Measurements from ENCODE around the gene CHCHD6. TPM values are rescaled to one million over a fixed set of nuclear protein-coding genes. Genes with fewer than 3 reads are reported as not detected.

Gene CHCHD6
- total RNA-seq, 4 donors from 2014 or later = 6.4 to 14.2 (median 10.3) TPM; not detected in 1

DNA sequence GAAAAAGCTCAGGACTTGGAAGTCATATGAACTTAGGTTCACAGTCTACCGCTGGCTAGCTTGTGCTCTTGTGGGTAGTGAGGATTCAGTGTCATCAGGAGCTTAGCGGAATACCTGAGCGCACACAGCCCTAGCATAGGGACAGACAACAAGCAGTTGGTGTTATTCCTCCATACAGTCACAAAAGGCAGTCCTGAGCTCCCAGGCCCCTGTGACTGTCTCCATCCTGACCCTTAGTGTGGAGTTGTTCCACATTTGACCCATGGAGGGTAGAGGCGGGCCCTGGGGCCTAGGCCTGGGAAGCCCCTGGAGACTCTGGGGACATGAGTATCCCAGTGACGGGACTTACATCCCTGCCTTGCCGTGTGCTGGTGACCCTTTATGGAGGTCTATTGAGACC lies 147.3 kb downstream of the CHCHD6 start:
- no peaks in the 10 kb centered on the region for H3K4me1 ChIP-seq
- intact Hi-C loops (cut with DNase I; ENCODE audit: low total_unique reads) = no loop called here
- no peak for DNase-seq
- no peaks in the 10 kb centered on the region for H3K27me3 ChIP-seq
- no peak overlapping the region for H3K4me3 ChIP-seq
- TF ChIP-seq, protein P1, sequence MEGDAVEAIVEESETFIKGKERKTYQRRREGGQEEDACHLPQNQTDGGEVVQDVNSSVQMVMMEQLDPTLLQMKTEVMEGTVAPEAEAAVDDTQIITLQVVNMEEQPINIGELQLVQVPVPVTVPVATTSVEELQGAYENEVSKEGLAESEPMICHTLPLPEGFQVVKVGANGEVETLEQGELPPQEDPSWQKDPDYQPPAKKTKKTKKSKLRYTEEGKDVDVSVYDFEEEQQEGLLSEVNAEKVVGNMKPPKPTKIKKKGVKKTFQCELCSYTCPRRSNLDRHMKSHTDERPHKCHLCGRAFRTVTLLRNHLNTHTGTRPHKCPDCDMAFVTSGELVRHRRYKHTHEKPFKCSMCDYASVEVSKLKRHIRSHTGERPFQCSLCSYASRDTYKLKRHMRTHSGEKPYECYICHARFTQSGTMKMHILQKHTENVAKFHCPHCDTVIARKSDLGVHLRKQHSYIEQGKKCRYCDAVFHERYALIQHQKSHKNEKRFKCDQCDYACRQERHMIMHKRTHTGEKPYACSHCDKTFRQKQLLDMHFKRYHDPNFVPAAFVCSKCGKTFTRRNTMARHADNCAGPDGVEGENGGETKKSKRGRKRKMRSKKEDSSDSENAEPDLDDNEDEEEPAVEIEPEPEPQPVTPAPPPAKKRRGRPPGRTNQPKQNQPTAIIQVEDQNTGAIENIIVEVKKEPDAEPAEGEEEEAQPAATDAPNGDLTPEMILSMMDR (IDR thresholded peaks at IDR 0.05) = no peak
- TF ChIP-seq POLR2A (IDR thresholded peaks at IDR 0.05) = no peak
- no peaks in the 10 kb centered on the region for H3K36me3 ChIP-seq
- no peaks in the 10 kb centered on the region for H3K9me3 ChIP-seq
- no peak overlapping the region for H3K27ac ChIP-seq

DNA sequence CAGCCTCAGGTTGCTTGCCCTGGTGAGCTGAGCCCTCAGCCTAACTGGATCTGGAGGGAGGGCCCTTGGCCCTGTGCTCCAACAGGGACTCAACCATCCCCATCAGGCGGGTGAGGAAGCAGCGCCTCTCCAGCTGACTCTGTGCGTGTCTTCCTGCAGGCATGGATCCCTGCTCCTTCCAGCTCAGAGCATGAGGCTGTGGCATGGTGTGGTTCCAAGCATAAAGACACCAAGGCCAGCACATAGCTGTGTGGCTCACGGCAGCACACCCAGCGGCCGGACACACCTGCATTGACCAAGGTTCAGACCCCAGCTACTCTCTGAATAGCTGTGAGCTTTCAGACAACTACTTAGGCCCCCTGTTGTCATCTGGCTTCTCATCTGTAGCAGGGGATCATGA lies 147.9 kb downstream of the CHCHD6 start:
- no peak for DNase-seq
- H3K4me3 ChIP-seq = no peak overlapping the region
- no peaks in the 10 kb centered on the region for H3K9me3 ChIP-seq
- H3K36me3 ChIP-seq = no peaks in the 10 kb centered on the region
- H3K27me3 ChIP-seq = no peaks in the 10 kb centered on the region
- no peak overlapping the region for H3K27ac ChIP-seq
- no peaks in the 10 kb centered on the region for H3K4me1 ChIP-seq
- TF ChIP-seq, protein P1 (IDR thresholded peaks at IDR 0.05) = no peak
- no peak for TF ChIP-seq POLR2A (IDR thresholded peaks at IDR 0.05)
- intact Hi-C loops (cut with DNase I; ENCODE audit: low total_unique reads) = no loop called here

DNA sequence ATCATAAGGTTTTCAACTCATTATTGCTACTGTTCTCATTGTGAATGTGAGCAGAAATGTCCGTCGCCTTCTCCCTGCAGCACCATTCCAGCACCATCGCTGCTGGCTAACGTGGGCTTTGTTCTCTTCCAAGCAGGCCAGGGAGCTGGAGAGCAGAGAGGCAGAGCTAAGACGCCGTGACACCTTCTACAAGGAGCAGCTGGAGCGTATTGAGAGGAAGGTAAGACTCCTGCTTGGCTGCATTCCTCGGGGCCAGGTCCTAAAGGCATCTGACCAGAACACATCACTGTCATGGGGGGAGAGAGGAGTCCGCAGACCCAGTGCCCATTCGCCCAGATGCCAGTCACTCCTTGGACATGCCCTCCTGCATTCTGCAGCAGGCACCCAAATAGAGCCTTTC lies 148.5 kb downstream of the CHCHD6 start:
- Histone ChIP-seq H3K27me3 (no peaks in the 10 kb centered on the region), H3K9me3 (no peaks in the 10 kb centered on the region), H3K4me3 (no peak overlapping the region), H3K4me1 (no peaks in the 10 kb centered on the region), H3K36me3 (no peaks in the 10 kb centered on the region), H3K27ac (no peak overlapping the region)
- intact Hi-C loops (cut with DNase I; ENCODE audit: low total_unique reads) = no loop called here
- no peak for TF ChIP-seq POLR2A (IDR thresholded peaks at IDR 0.05)
- TF ChIP-seq, protein P1 (IDR thresholded peaks at IDR 0.05) = no peak
- no peak for DNase-seq

DNA sequence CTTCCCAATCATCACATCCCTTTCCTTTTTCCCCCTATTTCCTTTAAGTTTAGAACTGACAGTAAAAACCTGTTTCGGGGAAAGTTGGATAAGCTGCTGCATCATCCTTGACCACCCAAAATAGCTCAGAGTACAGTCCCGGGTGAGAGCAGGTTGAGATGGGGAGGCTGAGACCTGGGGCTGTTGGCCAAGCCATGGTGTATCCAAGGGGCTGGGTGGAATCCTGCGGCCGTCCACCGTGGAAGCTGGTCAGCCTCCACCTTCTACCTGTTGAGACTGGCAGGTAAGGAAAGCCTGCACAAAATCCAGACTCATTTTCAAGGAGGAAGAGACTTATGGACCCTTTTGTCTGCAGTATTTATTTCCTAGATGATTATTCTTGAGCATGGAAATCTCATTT lies 150.6 kb downstream of the CHCHD6 start:
- intact Hi-C loops (cut with DNase I; ENCODE audit: low total_unique reads) = no loop called here
- H3K4me3 ChIP-seq = no peak overlapping the region

DNA sequence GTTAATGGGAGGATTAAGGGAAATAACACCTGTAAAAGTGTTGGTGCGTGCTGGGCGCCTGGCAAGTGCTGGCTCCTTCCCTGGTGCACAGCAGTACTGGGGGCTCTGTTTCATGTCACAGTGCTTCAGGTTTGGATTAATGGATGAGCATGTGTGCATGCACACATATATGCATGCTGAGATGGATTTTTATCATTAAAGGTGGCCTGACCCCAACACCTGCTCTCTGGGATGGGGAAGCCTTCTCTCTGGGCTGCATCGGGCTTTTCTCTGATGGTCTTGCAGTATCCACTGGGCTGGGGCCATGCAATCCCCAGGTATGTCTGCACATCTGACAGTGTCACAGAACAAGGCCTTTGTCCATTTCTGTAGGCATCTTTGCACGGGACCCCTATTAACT lies 151.3 kb downstream of the CHCHD6 start:
- Histone ChIP-seq H3K36me3 (no peaks in the 10 kb centered on the region), H3K27me3 (no peaks in the 10 kb centered on the region), H3K4me1 (no peaks in the 10 kb centered on the region), H3K4me3 (no peak overlapping the region), H3K27ac (no peak overlapping the region), H3K9me3 (no peaks in the 10 kb centered on the region)
- DNase-seq = no peak
- intact Hi-C loops (cut with DNase I; ENCODE audit: low total_unique reads) = no loop called here
- TF ChIP-seq, protein P1 (IDR thresholded peaks at IDR 0.05) = no peak
- no peak for TF ChIP-seq POLR2A (IDR thresholded peaks at IDR 0.05)

More for the DNA sequence above, 150.6 kb downstream of the CHCHD6 start:
- no peaks in the 10 kb centered on the region for H3K4me1 ChIP-seq
- no peaks in the 10 kb centered on the region for H3K27me3 ChIP-seq
- H3K36me3 ChIP-seq = no peaks in the 10 kb centered on the region
- no peak for DNase-seq
- H3K27ac ChIP-seq = no peak overlapping the region
- TF ChIP-seq, protein P1 (IDR thresholded peaks at IDR 0.05) = no peak
- no peak for TF ChIP-seq POLR2A (IDR thresholded peaks at IDR 0.05)
- no peaks in the 10 kb centered on the region for H3K9me3 ChIP-seq
